Activated naive CD4-positive, alpha-beta T cell treated with anti-CD3 and anti-CD28 coated beads, Interleukin-2, amount 10 ng/mL, durations not matched to agents 7 days and 5 days (primary cell): ENCODE results near the gene ZNF648.
"Not testable (repeated sequence)": the region's sequence is repeated elsewhere in the genome, so short reads cannot be mapped to it uniquely, and the experiment has no call there.

ENCODE experiments used
- CTCF ChIA-PET: fragments of 350-600 bp; sonication (Branson Sonifier 250); formaldehyde crosslinking; loops from one replicate; lab custom pipeline; 2021; ENCODE audit warnings: antibody characterized with exemption; lab: Charles Lee
- DNase-seq: peaks from one replicate; pipeline ENCODE4 v3.0.0-alpha.2; 2020
- H3K27ac Mint-ChIP-seq: one replicate; pipeline ENCODE4 v1.8.0; 2021; ENCODE audit warnings: mild to moderate bottlenecking, moderate library complexity, mixed read lengths
- H3K27me3 Mint-ChIP-seq: one replicate; pipeline ENCODE4 v1.8.0; 2021; ENCODE audit warnings: mild to moderate bottlenecking, mixed read lengths
- H3K36me3 Mint-ChIP-seq: one replicate; pipeline ENCODE4 v1.8.0; 2021; ENCODE audit warnings: mixed read lengths
- H3K4me1 Mint-ChIP-seq: one replicate; pipeline ENCODE4 v1.8.0; 2021; ENCODE audit warnings: mixed read lengths
- H3K4me3 Mint-ChIP-seq: one replicate; pipeline ENCODE4 v1.8.0; 2021; ENCODE audit warnings: mild to moderate bottlenecking, moderate library complexity, mixed read lengths
- H3K9me3 Mint-ChIP-seq: one replicate; pipeline ENCODE4 v1.8.0; 2021; ENCODE audit warnings: mixed read lengths

ZNF648 gene, protein sequence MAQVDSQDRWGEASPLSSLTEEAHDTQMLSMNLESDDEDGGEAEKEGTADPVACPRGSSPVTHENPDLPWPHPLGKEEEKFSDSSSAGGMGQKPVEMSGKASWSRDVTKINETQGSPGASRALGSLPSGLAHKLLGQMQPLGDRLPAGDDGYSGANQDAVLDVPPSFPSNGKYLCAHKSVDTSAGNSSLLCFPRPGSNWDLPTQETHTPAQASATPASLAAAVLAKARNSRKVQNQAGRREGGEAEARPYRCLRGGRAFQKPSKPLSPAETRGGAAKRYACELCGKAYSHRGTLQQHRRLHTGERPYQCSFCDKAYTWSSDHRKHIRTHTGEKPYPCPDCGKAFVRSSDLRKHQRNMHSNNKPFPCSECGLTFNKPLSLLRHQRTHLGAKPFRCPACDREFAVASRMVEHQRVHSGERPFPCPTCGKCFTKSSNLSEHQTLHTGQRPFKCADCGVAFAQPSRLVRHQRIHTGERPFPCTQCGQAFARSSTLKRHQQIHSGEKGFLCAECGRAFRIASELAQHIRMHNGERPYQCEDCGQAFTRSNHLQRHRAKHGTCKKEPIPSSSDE

DNA sequence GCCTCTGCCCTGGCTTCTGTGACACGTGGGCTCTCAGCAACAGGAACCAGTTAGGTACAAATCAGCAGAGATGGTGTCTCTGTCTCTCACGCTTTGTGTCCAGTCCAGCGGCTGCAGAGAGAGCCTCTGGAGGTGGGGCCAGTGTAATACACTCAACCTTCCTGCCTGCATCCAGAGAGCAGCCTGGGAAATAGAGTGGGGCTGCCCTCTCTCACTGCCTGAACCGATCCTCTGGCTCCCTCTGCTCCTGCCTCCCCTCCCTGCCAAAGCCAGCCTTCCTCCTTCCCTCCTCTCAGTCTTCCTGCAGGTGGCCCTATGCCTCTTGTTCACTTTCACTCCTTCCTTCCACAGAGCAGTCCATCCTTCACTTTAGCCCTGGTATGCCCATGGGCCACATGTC lies at the start of gene ZNF648:
TSS of gene ZNF648 (minus strand) at position 119 of the 400 bp plus-strand sequence. CDS start 3,702 bp downstream, outside the sequence.
- CTCF ChIA-PET: no interaction called here
- no peak within 1 kb of the TSS for H3K4me3 Mint-ChIP-seq
- H3K27ac Mint-ChIP-seq: no peak within 1 kb of the TSS
- no peaks in the 10 kb centered on the region for H3K36me3 Mint-ChIP-seq
- peaks cover 7% of the 10 kb centered on the region for H3K4me1 Mint-ChIP-seq
- H3K9me3 Mint-ChIP-seq: no peaks in the 10 kb centered on the region
- H3K27me3 Mint-ChIP-seq: peaks cover 69% of the 10 kb centered on the region
- DNase-seq: no peak

DNA sequence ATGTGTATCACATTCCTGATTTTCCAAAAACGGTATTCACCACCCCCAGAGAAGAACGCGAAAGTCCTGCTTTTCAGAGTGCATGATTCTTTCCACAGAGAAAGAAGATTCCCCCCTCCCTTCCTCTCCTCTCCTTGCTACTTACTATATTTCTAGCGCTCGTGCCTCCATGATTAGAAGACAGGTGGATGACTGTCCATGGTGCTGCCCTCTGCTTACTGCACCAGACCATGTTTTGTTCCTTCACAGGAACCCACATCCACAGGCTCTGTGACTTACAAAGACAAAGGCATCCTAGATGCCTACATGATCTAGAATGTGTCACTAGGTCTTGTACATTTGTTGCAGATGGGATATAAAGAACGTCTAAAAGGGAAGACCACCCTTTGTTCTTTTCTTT lies 49.1 kb upstream of the ZNF648 start:
- no peak for DNase-seq
- H3K36me3 Mint-ChIP-seq: no peaks in the 10 kb centered on the region
- peaks cover 42% of the 10 kb centered on the region for H3K27me3 Mint-ChIP-seq
- peaks cover 4% of the 10 kb centered on the region for H3K4me1 Mint-ChIP-seq
- H3K9me3 Mint-ChIP-seq: peaks cover 4% of the 10 kb centered on the region
- CTCF ChIA-PET: no interaction called here
- H3K4me3 Mint-ChIP-seq: no peak overlapping the region
- no peak overlapping the region for H3K27ac Mint-ChIP-seq

DNA sequence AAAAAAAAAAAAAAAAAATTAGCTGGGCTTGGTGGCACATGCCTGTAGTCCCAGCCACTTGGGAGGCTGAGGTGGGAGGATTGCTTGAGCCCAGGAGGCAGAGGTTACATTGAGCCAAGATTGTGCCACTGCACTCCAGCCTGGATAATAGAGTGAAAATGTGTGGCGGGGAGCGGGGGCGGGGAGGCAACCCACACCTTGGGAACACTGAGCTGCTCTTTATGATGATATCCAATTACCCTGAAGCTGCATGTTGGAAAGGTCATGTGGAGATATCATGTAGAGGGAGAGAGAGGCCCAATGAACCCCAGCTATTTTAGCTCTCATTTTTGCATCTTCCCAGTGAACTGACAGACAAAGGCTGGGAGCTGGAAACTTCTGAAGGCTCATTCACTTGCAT lies 48.3 kb upstream of the ZNF648 start:
- no peak for DNase-seq
- Mint-ChIP-seq H3K4me3 (no peak overlapping the region), H3K36me3 (no peaks in the 10 kb centered on the region), H3K27me3 (peaks cover 44% of the 10 kb centered on the region), H3K9me3 (peaks cover 4% of the 10 kb centered on the region), H3K27ac (no peak overlapping the region), H3K4me1 (peaks cover 4% of the 10 kb centered on the region)
- CTCF ChIA-PET: no interaction called here

DNA sequence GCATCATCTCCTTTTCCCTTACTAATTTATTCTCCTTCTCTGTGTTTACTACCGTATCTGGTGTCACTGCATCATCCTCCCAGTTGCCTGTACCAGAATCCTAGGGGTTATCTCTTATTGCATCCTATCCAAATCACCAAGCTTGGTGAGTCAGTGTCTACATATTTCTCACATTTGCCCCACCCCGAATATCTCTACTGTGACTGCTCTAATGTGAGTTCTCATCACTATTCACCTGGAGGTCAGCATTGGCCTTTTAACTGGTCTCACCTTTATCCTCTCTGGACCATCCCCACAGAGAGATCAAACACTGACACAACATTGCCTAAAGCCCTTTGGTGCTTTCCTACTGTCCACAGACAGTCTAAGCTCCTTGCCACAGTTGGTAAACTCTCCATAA lies 45.7 kb upstream of the ZNF648 start:
- no peak for DNase-seq
- H3K4me1 Mint-ChIP-seq: no peaks in the 10 kb centered on the region
- H3K36me3 Mint-ChIP-seq: no peaks in the 10 kb centered on the region
- CTCF ChIA-PET: interaction anchor here (1.0 to 1.1 kb wide), 2 partner anchors 22 to 288 kb away, joined by 3 read pairs; no protein-coding TSS in a partner anchor
- H3K27ac Mint-ChIP-seq: no peak overlapping the region
- no peak overlapping the region for H3K4me3 Mint-ChIP-seq
- H3K9me3 Mint-ChIP-seq: peaks cover 4% of the 10 kb centered on the region
- H3K27me3 Mint-ChIP-seq: peaks cover 40% of the 10 kb centered on the region

DNA sequence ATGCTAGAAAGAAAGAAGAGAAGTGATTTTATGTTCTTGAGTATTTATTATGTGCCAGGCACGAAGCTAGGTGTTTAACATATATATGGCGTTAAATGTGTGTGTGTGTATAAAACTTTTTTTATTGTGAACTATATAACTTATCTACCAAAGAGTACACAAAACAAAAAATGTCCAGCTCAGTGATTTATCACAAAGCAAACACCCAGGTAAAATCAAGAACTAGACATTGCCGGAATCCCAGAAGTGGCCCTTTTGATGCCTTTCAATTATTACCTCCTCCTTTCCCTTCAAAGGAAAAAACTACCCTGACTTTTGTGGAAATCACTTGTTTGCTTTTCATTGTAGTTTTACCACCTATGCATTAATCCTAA lies 40.5 kb upstream of the ZNF648 start:
- Mint-ChIP-seq H3K27me3 (peaks cover 49% of the 10 kb centered on the region), H3K27ac (no peak overlapping the region), H3K4me1 (peaks cover 2% of the 10 kb centered on the region), H3K4me3 (no peak overlapping the region), H3K9me3 (peaks cover 4% of the 10 kb centered on the region), H3K36me3 (no peaks in the 10 kb centered on the region)
- no peak for DNase-seq
- CTCF ChIA-PET: interaction anchor here (0.7 kb wide), 1 partner anchor 405 kb away, joined by 3 read pairs; no protein-coding TSS in a partner anchor

DNA sequence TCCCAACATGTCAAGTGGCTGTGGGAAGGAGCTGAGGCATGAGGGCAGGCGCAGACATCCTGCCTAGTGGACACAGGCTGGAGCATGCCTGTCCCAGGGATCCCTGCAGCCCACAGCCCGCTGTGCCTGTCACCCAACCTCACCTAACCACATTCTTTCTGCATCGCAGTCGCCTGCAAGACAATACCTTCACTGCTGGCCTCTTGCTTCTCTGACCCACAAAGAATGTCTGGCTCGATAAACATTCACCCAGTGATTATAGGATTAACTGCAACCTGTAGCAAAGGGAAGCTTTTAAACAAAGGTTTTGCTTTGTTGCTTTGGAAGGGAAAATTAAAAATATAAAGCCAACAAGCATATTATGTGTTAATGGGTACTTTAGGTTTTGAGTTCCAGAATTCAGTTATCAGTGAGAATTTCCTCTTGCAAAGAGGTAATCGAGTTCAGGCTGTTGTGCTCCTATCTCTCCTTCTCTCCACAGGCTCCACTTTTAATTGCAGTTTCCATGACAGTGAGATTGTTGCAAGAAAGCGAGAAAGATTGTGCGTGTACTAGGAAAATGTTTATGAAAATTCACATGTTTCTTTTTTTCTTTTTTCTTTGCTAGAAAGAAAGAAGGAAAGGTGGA lies 40.0 kb upstream of the ZNF648 start:
- Mint-ChIP-seq H3K36me3 (no peaks in the 10 kb centered on the region), H3K27me3 (peaks cover 54% of the 10 kb centered on the region), H3K27ac (no peak overlapping the region), H3K4me1 (peaks cover 5% of the 10 kb centered on the region), H3K4me3 (no peak overlapping the region), H3K9me3 (peaks cover 4% of the 10 kb centered on the region)
- CTCF ChIA-PET: no interaction called here
- DNase-seq: no peak

DNA sequence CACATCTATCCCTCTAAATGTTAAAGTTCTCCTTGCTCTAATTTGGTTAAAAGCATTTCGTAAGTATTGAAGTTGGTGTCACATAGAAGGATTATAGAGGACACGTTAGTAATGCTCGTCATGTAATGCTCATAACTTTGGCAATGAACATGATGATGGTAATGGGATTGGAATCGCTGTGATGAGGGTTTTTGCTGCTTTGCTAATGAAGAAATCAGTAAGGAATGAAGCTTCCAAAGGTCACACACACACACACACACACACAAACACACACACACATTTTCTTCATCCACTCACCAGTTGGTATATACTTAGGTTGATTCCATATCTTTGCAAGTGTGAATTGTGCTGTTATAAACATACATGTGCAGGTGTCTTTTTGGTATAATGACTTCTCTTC lies 36.8 kb upstream of the ZNF648 start:
- peaks cover 4% of the 10 kb centered on the region for H3K9me3 Mint-ChIP-seq
- no peak overlapping the region for H3K4me3 Mint-ChIP-seq
- CTCF ChIA-PET: no interaction called here
- DNase-seq: no peak
- no peak overlapping the region for H3K27ac Mint-ChIP-seq
- H3K27me3 Mint-ChIP-seq: peaks cover 62% of the 10 kb centered on the region
- H3K36me3 Mint-ChIP-seq: peaks cover 3% of the 10 kb centered on the region
- H3K4me1 Mint-ChIP-seq: peaks cover 5% of the 10 kb centered on the region

DNA sequence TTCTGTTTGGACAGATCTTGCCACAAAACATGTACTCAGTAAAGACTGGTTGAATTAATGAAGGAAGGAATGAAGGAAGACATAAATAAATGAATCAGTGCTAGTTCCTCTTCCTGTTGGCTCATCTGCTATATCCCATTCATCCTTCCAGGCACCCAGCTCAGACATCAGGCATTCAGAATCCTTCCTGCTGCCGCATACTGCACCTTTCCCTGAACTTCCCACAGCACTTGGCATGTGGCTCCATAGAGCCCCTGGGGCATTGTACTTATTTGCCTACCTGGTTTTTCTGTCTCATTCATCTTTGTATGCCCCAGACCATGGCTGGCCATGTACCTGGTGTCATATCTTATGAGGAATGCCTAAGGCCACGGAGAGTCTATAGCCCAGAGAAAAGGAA lies 34.4 kb upstream of the ZNF648 start:
- peaks cover 44% of the 10 kb centered on the region for H3K27me3 Mint-ChIP-seq
- peaks cover 3% of the 10 kb centered on the region for H3K36me3 Mint-ChIP-seq
- no peak overlapping the region for H3K4me3 Mint-ChIP-seq
- CTCF ChIA-PET: interaction anchor here (0.9 kb wide), 1 partner anchor 15 kb away, joined by 3 read pairs; no protein-coding TSS in a partner anchor
- H3K4me1 Mint-ChIP-seq: peaks cover 7% of the 10 kb centered on the region
- peaks cover 4% of the 10 kb centered on the region for H3K9me3 Mint-ChIP-seq
- H3K27ac Mint-ChIP-seq: no peak overlapping the region
- DNase-seq: no peak

DNA sequence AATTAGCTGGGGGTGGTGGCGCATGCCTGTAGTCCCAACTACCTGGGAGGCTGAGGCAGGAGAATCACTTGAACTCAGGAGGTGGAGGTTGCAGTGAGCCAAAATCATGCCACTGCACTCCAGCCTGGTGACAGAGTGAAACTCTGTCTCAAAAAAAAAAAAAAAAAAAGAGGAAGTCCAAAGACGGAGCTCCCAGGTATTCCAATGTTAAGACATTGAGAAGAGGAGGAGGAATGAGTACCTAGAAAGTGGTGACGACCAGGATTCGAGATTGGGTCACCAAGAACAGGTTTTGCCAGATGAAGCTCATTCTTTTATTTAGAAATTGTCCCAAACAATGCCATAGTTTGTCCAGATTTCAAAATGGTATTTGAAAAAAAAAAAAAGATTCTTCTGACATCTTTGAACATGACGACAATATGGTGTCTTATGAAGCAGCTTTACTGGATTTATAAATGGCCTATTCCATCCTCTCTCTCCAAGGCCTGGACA lies 33.0 kb upstream of the ZNF648 start:
- not testable (repeated sequence) for H3K4me3 Mint-ChIP-seq, H3K9me3 Mint-ChIP-seq, H3K27ac Mint-ChIP-seq, H3K36me3 Mint-ChIP-seq, DNase-seq
- H3K4me1 Mint-ChIP-seq: peaks cover 19% of the 10 kb centered on the region
- CTCF ChIA-PET: interaction anchor here (1.0 to 1.6 kb wide), 3 partner anchors 9 to 49 kb away, joined by 3 to 6 read pairs (median 4); no protein-coding TSS in a partner anchor
- peaks cover 33% of the 10 kb centered on the region for H3K27me3 Mint-ChIP-seq

DNA sequence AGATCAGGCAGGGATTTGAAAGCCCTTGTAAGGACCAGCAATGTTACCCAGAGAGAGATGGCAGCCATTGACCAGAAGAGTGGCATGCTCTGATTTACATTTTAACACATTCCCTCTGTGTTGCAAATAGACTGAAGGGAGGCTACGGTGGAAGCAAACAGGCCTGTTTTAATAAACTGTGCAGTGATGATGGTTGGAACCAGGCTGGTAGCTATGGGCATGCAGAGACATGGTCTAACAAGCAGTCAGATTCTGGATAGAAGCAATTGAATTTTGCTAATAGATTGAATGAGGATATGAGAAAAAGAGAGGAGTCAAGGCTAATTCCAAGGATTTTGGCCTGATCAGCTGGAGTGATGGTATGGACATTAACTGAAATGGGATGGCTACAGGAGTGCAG lies 32.3 kb upstream of the ZNF648 start:
- H3K27ac Mint-ChIP-seq: no peak overlapping the region
- H3K4me1 Mint-ChIP-seq: peaks cover 27% of the 10 kb centered on the region
- H3K4me3 Mint-ChIP-seq: no peak overlapping the region
- DNase-seq: no peak
- H3K9me3 Mint-ChIP-seq: no peaks in the 10 kb centered on the region
- peaks cover 32% of the 10 kb centered on the region for H3K27me3 Mint-ChIP-seq
- H3K36me3 Mint-ChIP-seq: peaks cover 3% of the 10 kb centered on the region
- CTCF ChIA-PET: interaction anchor here (1.5 to 1.6 kb wide), 2 partner anchors 9 to 13 kb away, joined by 4 to 6 read pairs; no protein-coding TSS in a partner anchor

DNA sequence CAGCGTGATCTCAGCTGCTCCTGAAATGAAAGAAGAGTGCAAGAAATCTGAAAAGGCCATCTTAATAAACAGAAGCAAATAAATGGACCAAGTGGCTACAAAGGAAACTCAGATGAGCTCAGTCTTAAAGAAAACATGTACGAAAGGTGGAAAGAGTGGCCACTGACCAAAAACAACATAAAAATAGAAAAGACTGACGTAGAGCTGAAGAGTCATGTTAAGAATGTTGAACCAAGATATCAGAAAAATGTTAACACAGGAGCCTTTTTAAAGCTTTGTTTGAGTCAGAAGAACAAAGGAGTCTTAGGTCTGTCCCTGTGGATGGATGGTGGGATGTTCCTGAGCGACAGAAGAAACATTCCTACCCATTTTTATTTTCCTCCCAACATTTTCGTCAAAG lies 30.8 kb upstream of the ZNF648 start:
- Mint-ChIP-seq H3K27me3 (peaks cover 29% of the 10 kb centered on the region), H3K27ac (no peak overlapping the region), H3K36me3 (peaks cover 3% of the 10 kb centered on the region), H3K4me1 (peaks cover 40% of the 10 kb centered on the region), H3K4me3 (no peak overlapping the region), H3K9me3 (no peaks in the 10 kb centered on the region)
- CTCF ChIA-PET: interaction anchor here (0.9 to 1.1 kb wide), 2 partner anchors 12 to 301 kb away, joined by 3 to 4 read pairs; no protein-coding TSS in a partner anchor
- no peak for DNase-seq

DNA sequence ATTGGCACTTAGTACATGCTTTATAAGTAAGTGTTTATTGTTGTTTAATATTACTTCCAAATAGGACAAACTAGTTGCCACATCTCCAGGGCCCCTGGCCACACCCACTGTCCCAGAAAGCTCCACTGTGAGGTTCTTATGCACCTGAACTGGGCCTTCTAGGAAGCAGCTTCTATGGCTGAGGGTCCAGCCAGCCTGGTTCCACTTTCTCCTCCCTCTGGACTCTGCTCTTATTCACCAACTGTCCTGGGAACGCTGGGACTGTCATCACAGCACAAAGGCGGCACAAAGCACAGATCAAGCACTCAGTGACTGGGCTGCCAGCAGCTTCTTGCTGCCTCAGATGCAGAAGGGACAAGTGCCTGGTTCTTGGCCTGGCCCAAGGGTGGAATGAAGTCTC lies 29.6 kb upstream of the ZNF648 start:
- no peak overlapping the region for H3K4me3 Mint-ChIP-seq
- CTCF ChIA-PET: interaction anchor here (0.9 to 1.4 kb wide), 3 partner anchors 9 to 302 kb away, joined by 3 to 4 read pairs (median 3); no protein-coding TSS in a partner anchor

DNA sequence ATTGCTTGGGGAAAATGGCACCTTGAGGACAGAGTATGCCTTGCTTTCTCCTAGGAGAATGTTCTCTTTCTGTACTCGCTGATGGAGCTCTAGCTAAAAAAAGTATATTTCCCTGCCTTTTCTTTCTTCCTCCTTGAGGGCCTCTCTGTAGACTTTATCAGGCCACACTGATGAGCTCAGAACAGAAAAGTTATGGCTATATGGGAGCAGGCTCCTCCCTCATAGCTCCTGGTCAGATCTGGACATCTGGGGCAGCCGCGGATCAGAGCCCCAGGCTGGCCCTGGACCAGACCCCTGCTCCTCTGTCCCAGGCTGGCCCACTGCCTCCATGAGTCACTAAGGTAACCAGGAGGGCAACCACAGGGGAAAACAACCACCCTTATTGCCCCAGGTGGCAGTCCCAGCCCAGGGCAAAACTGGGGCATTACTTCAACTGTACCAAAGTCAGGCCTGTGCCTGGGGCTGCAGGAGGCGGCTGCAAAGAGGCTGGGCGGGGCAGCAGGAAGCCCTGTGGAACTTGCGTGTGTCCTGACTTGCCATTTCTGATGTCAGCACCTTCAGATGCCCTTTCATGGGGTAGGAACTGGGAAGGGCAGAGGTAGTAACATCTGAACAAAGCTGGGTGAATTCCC lies 26.3 kb upstream of the ZNF648 start:
- Mint-ChIP-seq H3K9me3 (no peaks in the 10 kb centered on the region), H3K27ac (peak overlapping the region; percentile 89), H3K27me3 (no peaks in the 10 kb centered on the region), H3K4me3 (peak overlapping the region; percentile 38), H3K36me3 (no peaks in the 10 kb centered on the region), H3K4me1 (peaks cover 69% of the 10 kb centered on the region)
- peak; percentile 46 for DNase-seq
- CTCF ChIA-PET: interaction anchor here (0.5 to 6.9 kb wide), 6 partner anchors 9 to 512 kb away, joined by 3 to 167 read pairs (median 6); partner anchors contain the start of genes GLUL and TEDDM1

More for the DNA sequence above, 29.6 kb upstream of the ZNF648 start:
- no peak overlapping the region for H3K27ac Mint-ChIP-seq
- DNase-seq: no peak
- H3K4me1 Mint-ChIP-seq: peaks cover 49% of the 10 kb centered on the region
- no peaks in the 10 kb centered on the region for H3K9me3 Mint-ChIP-seq
- H3K27me3 Mint-ChIP-seq: peaks cover 16% of the 10 kb centered on the region
- peaks cover 3% of the 10 kb centered on the region for H3K36me3 Mint-ChIP-seq
